ENCODE measurements around the gene CDKAL1.
A peak's percentile ranks its signal among the peaks of the same experiment; 100 is the strongest.

Gene CDKAL1

DNA sequence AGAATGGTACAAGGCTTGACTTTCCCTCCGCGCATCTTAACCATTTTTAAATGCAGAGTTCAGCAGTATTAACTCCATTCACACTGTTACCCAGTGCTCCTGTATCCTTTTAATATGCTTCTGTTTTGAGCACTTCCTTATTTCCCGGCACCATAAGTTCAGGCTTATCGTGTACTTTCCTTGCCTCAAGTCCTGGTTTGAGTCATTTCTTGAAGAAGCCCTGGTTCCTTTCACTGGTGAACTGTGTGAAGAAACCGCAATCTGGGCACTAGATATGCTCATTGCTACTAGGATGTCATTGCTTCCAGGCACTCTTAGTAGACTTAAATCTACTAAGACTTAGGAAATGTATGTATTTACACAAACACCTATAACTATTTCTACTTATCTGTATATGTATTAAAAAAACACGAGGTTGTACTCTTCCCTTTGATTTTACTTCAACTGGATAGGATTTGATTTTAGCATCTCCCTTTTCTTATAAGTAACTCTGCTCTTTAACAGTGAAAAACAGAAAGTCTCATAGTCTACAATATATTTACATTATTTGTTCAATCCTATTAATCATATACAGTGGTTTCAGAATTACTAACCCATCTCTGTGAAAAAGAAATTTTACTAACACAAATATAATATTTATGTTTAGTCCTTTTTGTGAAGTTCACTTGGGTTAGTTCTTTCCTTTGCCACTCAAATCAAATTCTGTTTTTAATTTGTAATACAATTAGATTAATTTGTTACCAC is 135.5 kb downstream of the CDKAL1 start:
- Histone ChIP-seq H3K36me3 (ENCODE audit: control insufficient read depth, insufficient read depth, low read length) (no peaks in the 10 kb centered on the region), H3K27me3 (replicated peaks; ENCODE audit: control insufficient read depth, insufficient read depth, low read length) (no peaks in the 10 kb centered on the region), H3K4me3 (replicated peaks; ENCODE audit: low read depth, low read length) (no peak overlapping the region)
- DNase-seq (ENCODE audit: extremely low read depth, insufficient read length): peak; percentile 29
- no peak for TF ChIP-seq CTCF (IDR thresholded peaks at IDR 0.05; ENCODE audit: insufficient read depth, low read length, poor library complexity, severe bottlenecking)

DNA sequence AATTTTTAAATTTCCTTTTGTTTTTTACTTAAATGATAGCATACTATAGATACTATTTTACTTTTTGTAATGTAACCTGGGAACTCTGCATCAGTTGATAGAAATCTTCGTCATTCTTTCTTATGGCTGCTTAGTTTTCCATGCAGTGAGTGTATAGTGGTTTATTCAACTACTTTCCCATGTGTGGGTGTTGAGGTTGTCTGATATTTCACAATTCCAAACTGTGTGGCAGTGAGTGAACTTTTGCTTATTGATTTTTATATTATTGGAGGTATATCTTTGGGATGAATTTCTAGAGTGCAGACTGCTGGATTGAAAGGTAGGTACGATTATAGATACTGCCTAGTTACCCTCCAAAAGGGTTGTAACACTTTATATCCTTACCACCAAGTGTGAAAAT is 136.5 kb downstream of the CDKAL1 start:
- no peaks in the 10 kb centered on the region for H3K27me3 ChIP-seq (replicated peaks; ENCODE audit: control insufficient read depth, insufficient read depth, low read length)
- no peak for DNase-seq (ENCODE audit: extremely low read depth, insufficient read length)
- H3K4me3 ChIP-seq (replicated peaks; ENCODE audit: low read depth, low read length): no peak overlapping the region
- H3K36me3 ChIP-seq (ENCODE audit: control insufficient read depth, insufficient read depth, low read length): no peaks in the 10 kb centered on the region
- no peak for TF ChIP-seq CTCF (IDR thresholded peaks at IDR 0.05; ENCODE audit: insufficient read depth, low read length, poor library complexity, severe bottlenecking)

- no peaks in the 10 kb centered on the region for H3K27me3 ChIP-seq (replicated peaks; ENCODE audit: control insufficient read depth, insufficient read depth, low read length)
- H3K36me3 ChIP-seq (ENCODE audit: control insufficient read depth, insufficient read depth, low read length): no peaks in the 10 kb centered on the region
- no peak for TF ChIP-seq CTCF (IDR thresholded peaks at IDR 0.05; ENCODE audit: insufficient read depth, low read length, poor library complexity, severe bottlenecking)
- DNase-seq (ENCODE audit: extremely low read depth, insufficient read length): no peak
- H3K4me3 ChIP-seq (replicated peaks; ENCODE audit: low read depth, low read length): no peak overlapping the region
Measured at GRCh38 chr6:20672038-20672437, 137.8 kb downstream of the CDKAL1 start.

DNA sequence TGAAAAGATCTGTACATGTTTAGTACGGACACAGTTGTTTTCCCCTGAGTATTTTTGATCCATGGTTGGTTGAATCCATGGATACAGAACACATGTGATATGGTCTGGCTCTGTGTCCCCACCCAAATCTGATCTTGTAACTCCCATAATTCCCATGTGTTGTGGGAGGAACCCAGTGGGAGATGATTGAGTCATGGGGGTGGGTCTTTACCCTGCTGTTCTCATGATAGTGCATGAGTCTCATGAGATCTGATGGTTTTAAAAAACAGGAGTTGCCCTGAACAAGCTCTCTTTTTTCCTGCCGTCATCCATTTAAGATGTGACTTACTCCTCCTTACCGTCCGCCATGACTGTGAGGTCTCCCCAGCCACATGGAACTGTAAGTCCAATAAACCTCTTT is 139.2 kb downstream of the CDKAL1 start:
- DNase-seq (ENCODE audit: extremely low read depth, insufficient read length): no peak
- no peaks in the 10 kb centered on the region for H3K36me3 ChIP-seq (ENCODE audit: control insufficient read depth, insufficient read depth, low read length)
- H3K27me3 ChIP-seq (replicated peaks; ENCODE audit: control insufficient read depth, insufficient read depth, low read length): no peaks in the 10 kb centered on the region
- no peak for TF ChIP-seq CTCF (IDR thresholded peaks at IDR 0.05; ENCODE audit: insufficient read depth, low read length, poor library complexity, severe bottlenecking)
- H3K4me3 ChIP-seq (replicated peaks; ENCODE audit: low read depth, low read length): no peak overlapping the region

DNA sequence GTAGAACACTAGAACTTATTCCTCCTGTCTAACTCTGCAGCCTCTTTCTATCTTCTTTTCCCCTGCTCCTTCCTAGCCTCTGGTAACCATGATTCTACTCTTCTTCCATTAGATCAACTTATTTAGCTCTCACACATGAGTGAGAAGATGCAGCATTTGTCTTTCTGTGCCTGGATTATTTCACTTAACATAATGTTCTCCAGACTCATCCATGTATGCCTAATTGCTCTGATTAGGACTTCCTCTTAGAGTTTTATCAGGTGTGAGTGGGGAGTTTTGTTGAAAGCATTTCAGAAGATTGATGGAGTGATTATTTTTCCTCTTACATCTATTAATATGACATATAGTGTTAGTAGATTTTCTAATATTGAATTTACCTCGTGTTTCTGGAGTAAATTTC is 140.4 kb downstream of the CDKAL1 start:
- Histone ChIP-seq H3K36me3 (ENCODE audit: control insufficient read depth, insufficient read depth, low read length) (no peaks in the 10 kb centered on the region), H3K27me3 (replicated peaks; ENCODE audit: control insufficient read depth, insufficient read depth, low read length) (no peaks in the 10 kb centered on the region)

More for the DNA sequence above, 140.4 kb downstream of the CDKAL1 start:
- H3K4me3 ChIP-seq (replicated peaks; ENCODE audit: low read depth, low read length): no peak overlapping the region
- no peak for DNase-seq (ENCODE audit: extremely low read depth, insufficient read length)
- no peak for TF ChIP-seq CTCF (IDR thresholded peaks at IDR 0.05; ENCODE audit: insufficient read depth, low read length, poor library complexity, severe bottlenecking)
